B cell (primary cell): ENCODE results near the gene FBXW5. TPM values are rescaled to one million over a fixed set of nuclear protein-coding genes. Genes with fewer than 3 reads are reported as not detected.

Experiments
- ATAC-seq: fragments of 200-7000 bp; cut with Tn5 transposase; one replicate; pipeline ENCODE4 v1.10.0; 2021; ENCODE audit warnings: low read depth, mild to moderate bottlenecking, moderate number of reproducible peaks, moderate library complexity
- CTCF ChIA-PET: fragments of 350-600 bp; sonication (Branson Sonifier 250); formaldehyde crosslinking; loops from one replicate; lab custom pipeline; 2021; ENCODE audit warnings: antibody characterized with exemption, inconsistent platforms; lab: Charles Lee
- POLR2A ChIA-PET: fragments of 350-600 bp; sonication (Branson Sonifier 250); formaldehyde crosslinking; loops from one replicate; lab custom pipeline; 2021; ENCODE audit warnings: antibody characterized with exemption; lab: Charles Lee
- DNase-seq: peaks from one replicate; pipeline ENCODE4 v3.0.0; 2013
- H2AFZ ChIP-seq: 2 replicates; pipeline ENCODE4 v1.6.1; 2012; ENCODE audit warnings: mild to moderate bottlenecking, low read depth, low read length; ENCODE audit not compliant: insufficient read depth, poor library complexity, severe bottlenecking
- H3K27ac ChIP-seq, 2 donors: 1 replicate in 1 of 2; 2 replicates in 1 of 2; pipeline ENCODE4 v1.5.1; 2012 to 2013; ENCODE audit warnings: low read length in 2 of 2, mild to moderate bottlenecking in 2 of 2, moderate library complexity in 1 of 2
- H3K27me3 ChIP-seq, 4 experiments: fragments of 200-600 bp in 1 of 4; sonication (generic) in 1 of 4; replicated peaks in 1 of 4; 1 replicate in 2 of 4; 2 replicates in 2 of 4; pipeline versions ENCODE4 v1.6.1 to v1.7.0; 2013 to 2016; ENCODE audit warnings: low read length in 3 of 4, mild to moderate bottlenecking in 2 of 4, mixed read lengths in 1 of 4, moderate library complexity in 1 of 4; ENCODE audit not compliant: insufficient read depth in 4 of 4, control insufficient read depth in 3 of 4; ENCODE audit errors: control extremely low read depth in 1 of 4
- H3K36me3 ChIP-seq, 2 experiments: replicated peaks in 1 of 2; 1 replicate in 1 of 2; 2 replicates in 1 of 2; pipeline versions ENCODE4 v1.6.1 to v1.7.1; 2013; ENCODE audit warnings: low read length in 1 of 2; ENCODE audit not compliant: insufficient read depth in 2 of 2, control insufficient read depth in 1 of 2; ENCODE audit errors: control extremely low read depth in 1 of 2, extremely low read depth in 1 of 2
- H3K4me1 ChIP-seq, 2 donors: fragments of 200-600 bp in 1 of 2; sonication (generic) in 1 of 2; 1 replicate in 1 of 2; 2 replicates in 1 of 2; pipeline versions ENCODE4 v1.5.1 to v1.6.1; 2013 to 2017; ENCODE audit warnings: low read length in 2 of 2; ENCODE audit not compliant: control insufficient read depth in 2 of 2, insufficient read depth in 2 of 2
- H3K4me2 ChIP-seq: replicated peaks from 2 replicates; pipeline ENCODE3; 2012; ENCODE audit warnings: mild to moderate bottlenecking, low read depth, low read length; ENCODE audit not compliant: poor library complexity, severe bottlenecking
- H3K4me3 ChIP-seq, 5 experiments: fragments of 200-600 bp in 1 of 5; sonication (generic) in 1 of 5; 1 replicate in 3 of 5; 2 replicates in 2 of 5; pipeline versions ENCODE4 v1.5.1 to v1.7.0; 2011 to 2016; ENCODE audit warnings: low read length in 4 of 5, mild to moderate bottlenecking in 4 of 5, low read depth in 2 of 5, control low read depth in 1 of 5, moderate library complexity in 1 of 5; ENCODE audit not compliant: insufficient read depth in 1 of 5; ENCODE audit errors: control extremely low read depth in 1 of 5, extremely low read depth in 1 of 5
- H3K79me2 ChIP-seq: fragments of 200-600 bp; sonication (generic); one replicate; pipeline ENCODE4 v1.6.0; 2016; ENCODE audit warnings: low read length; ENCODE audit not compliant: control insufficient read depth, insufficient read depth
- H3K9ac ChIP-seq: fragments of 200-600 bp; sonication (generic); 2 replicates; pipeline ENCODE4 v1.6.1; 2017; ENCODE audit warnings: mild to moderate bottlenecking, low read length, moderate library complexity
- H3K9me3 ChIP-seq, 3 donors: one replicate each; pipeline versions ENCODE4 v1.6.1 to v1.7.1; 2013; ENCODE audit warnings: low read length in 2 of 3; ENCODE audit not compliant: control insufficient read depth in 2 of 3, insufficient read depth in 1 of 3; ENCODE audit errors: control extremely low read depth in 1 of 3
- H4K20me1 ChIP-seq: 2 replicates; pipeline ENCODE4 v1.6.0; 2012; ENCODE audit warnings: mild to moderate bottlenecking, low read length; ENCODE audit not compliant: insufficient read depth, control insufficient read depth, poor library complexity, severe bottlenecking
- H3K27ac Mint-ChIP-seq: one replicate; pipeline ENCODE4 v1.8.0; 2021; ENCODE audit warnings: mixed read lengths
- H3K27me3 Mint-ChIP-seq: one replicate; pipeline ENCODE4 v1.8.0; 2021; ENCODE audit warnings: mixed read lengths
- H3K4me1 Mint-ChIP-seq: one replicate; pipeline ENCODE4 v1.8.0; 2021; ENCODE audit warnings: mixed read lengths
- H3K4me3 Mint-ChIP-seq: one replicate; pipeline ENCODE4 v1.8.0; 2021; ENCODE audit warnings: mixed read lengths
- H3K9me3 Mint-ChIP-seq: one replicate; pipeline ENCODE4 v1.8.0; 2022; ENCODE audit warnings: mixed read lengths; ENCODE audit not compliant: insufficient read depth
- EZH2 ChIP-seq: IDR thresholded peaks from 2 replicates; pipeline ENCODE4 v1.6.1; 2012; ENCODE audit warnings: borderline replicate concordance, low read depth, mild to moderate bottlenecking, moderate library complexity, low read length; ENCODE audit not compliant: insufficient read depth, poor library complexity, severe bottlenecking
- WGBS: methylation state at CpG from one replicate; pipeline ENCODE4 v1.1.5; 2013; ENCODE audit warnings: missing lambda C conversion rate; ENCODE audit not compliant: insufficient coverage; 5-methylcytosine and 5-hydroxymethylcytosine counted together
- intact Hi-C: fragments of 100-400 bp; cut with micrococcal nuclease; formaldehyde crosslinking; loops from one replicate; pipeline ENCODE4 v1.10.0; 2022
- polyA plus RNA-seq: library from polyadenylated mRNA; depleted of rRNA; stranded (reverse); fragments of >200 nt; gene quantifications from 2 replicates; pipeline ENCODE4 v1.2.3, GENCODE V29; 2012
- total RNA-seq, 2 donors: library from RNA; stranded (reverse); fragments of 120-200 nt in 1 of 2; gene quantifications; 1 replicate in 1 of 2; 2 replicates in 1 of 2; pipeline versions ENCODE4 v1.2.3 to v1.2.4, GENCODE V29; 2013 to 2022
- TF ChIP-seq, protein P1 (sequence below): fragments of 200-600 bp; IDR thresholded peaks from one replicate; pipeline ENCODE4 v1.8.0; 2022; ENCODE audit warnings: antibody characterized with exemption, mild to moderate bottlenecking

FBXW5 gene
- total and polyA plus RNA-seq, 2 donors (not counting 1 experiment from before 2014, with no cell fraction given): 99.6 to 195 TPM

DNA sequence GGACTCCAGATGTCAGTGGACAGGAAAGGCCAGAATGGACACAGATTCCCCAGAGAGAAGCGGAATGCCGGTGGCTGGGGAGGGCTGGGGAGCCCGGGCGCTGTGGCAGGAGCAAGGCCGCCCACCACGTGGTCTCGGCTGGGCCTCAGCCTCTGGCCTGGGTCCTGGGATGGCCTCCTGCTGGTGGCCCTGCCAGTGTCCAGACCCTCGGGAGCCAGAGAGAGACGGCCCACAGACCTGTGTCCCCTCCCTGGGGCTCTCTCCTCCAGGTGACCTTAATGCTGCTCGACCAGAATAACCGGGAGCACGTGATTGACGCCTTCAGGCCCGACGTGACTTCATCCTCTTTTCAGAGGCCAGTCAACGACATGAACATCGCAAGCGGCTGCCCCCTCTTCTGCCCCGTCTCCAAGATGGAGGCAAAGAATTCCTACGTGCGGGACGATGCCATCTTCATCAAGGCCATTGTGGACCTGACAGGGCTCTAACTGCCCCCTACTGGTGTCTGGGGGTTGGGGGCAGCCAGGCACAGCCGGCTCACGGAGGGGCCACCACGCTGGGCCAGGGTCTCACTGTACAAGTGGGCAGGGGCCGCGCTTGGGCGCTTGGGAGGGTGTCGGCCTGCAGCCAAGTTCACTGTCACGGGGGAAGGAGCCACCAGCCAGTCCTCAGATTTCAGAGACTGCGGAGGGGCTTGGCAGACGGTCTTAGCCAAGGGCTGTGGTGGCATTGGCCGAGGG, 19.0 kb downstream of the FBXW5 start:
- ATAC-seq: no peak
- H3K4me1 ChIP-seq: no peaks in the 10 kb centered on the region
- 94% methylated on average over 32 of the region's 33 CpGs for WGBS
- Mint-ChIP-seq H3K27ac (no peak overlapping the region), H3K4me1 (no peaks in the 10 kb centered on the region), H3K4me3 (no peak overlapping the region), H3K27me3 (no peaks in the 10 kb centered on the region), H3K9me3 (no peaks in the 10 kb centered on the region)
- H3K9me3 ChIP-seq: no peaks in the 10 kb centered on the region
- intact Hi-C loops: no loop called here
- no peak for DNase-seq
- peaks cover 0 to 50% of the 10 kb centered on the region in 2 experiments for H3K36me3 ChIP-seq
- H3K4me2 ChIP-seq: no peak overlapping the region
- H4K20me1 ChIP-seq: peaks cover 13% of the 10 kb centered on the region
- H3K27ac ChIP-seq: no peak overlapping the region
- peaks cover 16% of the 10 kb centered on the region for H3K79me2 ChIP-seq
- no peak for TF ChIP-seq EZH2
- TF ChIP-seq, protein P1, sequence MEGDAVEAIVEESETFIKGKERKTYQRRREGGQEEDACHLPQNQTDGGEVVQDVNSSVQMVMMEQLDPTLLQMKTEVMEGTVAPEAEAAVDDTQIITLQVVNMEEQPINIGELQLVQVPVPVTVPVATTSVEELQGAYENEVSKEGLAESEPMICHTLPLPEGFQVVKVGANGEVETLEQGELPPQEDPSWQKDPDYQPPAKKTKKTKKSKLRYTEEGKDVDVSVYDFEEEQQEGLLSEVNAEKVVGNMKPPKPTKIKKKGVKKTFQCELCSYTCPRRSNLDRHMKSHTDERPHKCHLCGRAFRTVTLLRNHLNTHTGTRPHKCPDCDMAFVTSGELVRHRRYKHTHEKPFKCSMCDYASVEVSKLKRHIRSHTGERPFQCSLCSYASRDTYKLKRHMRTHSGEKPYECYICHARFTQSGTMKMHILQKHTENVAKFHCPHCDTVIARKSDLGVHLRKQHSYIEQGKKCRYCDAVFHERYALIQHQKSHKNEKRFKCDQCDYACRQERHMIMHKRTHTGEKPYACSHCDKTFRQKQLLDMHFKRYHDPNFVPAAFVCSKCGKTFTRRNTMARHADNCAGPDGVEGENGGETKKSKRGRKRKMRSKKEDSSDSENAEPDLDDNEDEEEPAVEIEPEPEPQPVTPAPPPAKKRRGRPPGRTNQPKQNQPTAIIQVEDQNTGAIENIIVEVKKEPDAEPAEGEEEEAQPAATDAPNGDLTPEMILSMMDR: no peak
- ChIA-PET POLR2A (no interaction called here), CTCF (interaction anchor here (1.1 to 1.8 kb wide), 3 partner anchors 83 to 110 kb away, joined by 3 to 5 read pairs (median 5); partner anchors contain the start of gene AJM1)
- no peak overlapping the region for H3K9ac ChIP-seq
- no peak overlapping the region for H3K4me3 ChIP-seq
- no peak overlapping the region for H2AFZ ChIP-seq
- no peaks in the 10 kb centered on the region for H3K27me3 ChIP-seq

DNA sequence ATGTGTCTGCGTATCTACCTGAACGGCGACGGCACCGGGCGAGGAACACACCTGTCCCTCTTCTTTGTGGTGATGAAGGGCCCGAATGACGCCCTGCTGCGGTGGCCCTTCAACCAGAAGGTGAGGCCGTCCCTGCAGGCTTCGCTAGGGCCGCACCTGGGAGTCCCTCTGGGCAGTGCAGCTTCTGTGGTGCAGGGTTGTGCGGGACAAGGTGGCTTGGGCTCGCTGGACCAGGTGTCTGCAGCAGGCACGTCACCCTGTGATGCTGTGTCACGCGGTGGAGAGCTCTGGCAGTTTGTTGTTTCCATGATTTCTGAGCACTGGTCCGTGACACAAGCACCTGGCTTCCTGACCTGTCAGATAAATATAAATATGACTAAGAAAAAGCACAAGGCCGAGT, 20.7 kb downstream of the FBXW5 start:
- no peaks in the 10 kb centered on the region for H3K9me3 Mint-ChIP-seq
- ATAC-seq (no peak), DNase-seq (no peak)
- peaks cover 25% of the 10 kb centered on the region for H3K79me2 ChIP-seq
- intact Hi-C loops: no loop called here
- no peak overlapping the region for H3K9ac ChIP-seq
- H2AFZ ChIP-seq: no peak overlapping the region
- no peak overlapping the region for H3K27ac ChIP-seq
- CTCF ChIA-PET: interaction anchor here (0.7 kb wide), 2 partner anchors 96 to 924 kb away, joined by 4 read pairs; no protein-coding TSS in a partner anchor
- no peaks in the 10 kb centered on the region for H3K4me1 Mint-ChIP-seq
- peaks cover 21% of the 10 kb centered on the region for H4K20me1 ChIP-seq
- H3K4me3 Mint-ChIP-seq: no peak overlapping the region
- no peaks in the 10 kb centered on the region for H3K27me3 ChIP-seq
- no peak overlapping the region for H3K27ac Mint-ChIP-seq
- WGBS: 99% methylated on average over 19 of the region's 19 CpGs
- H3K4me3 ChIP-seq: no peak overlapping the region
- H3K36me3 ChIP-seq: peaks cover 0 to 62% of the 10 kb centered on the region in 2 experiments
- TF ChIP-seq EZH2: no peak
- TF ChIP-seq, protein P1: no peak
- H3K27me3 Mint-ChIP-seq: no peaks in the 10 kb centered on the region
- H3K4me2 ChIP-seq: no peak overlapping the region
- H3K4me1 ChIP-seq: no peaks in the 10 kb centered on the region
- POLR2A ChIA-PET: no interaction called here
- H3K9me3 ChIP-seq: no peaks in the 10 kb centered on the region
